GM04504 (cell line): ENCODE data around the gene ASCL1.

ENCODE experiments used
- DNase-seq: peaks from one replicate; pipeline ENCODE4 v3.0.0-alpha.2; 2012; ENCODE audit warnings: low read depth

The ASCL1 gene

GRCh38 chr12:102951841-102952240 lies 5.6 kb upstream of the ASCL1 start:
- DNase-seq = no peak

- no peak for DNase-seq
Observed at GRCh38 chr12:102953221-102953620, 4.3 kb upstream of the ASCL1 start.

- DNase-seq = no peak
Observed at GRCh38 chr12:102954134-102954533, 3.3 kb upstream of the ASCL1 start.

GRCh38 chr12:102955926-102956737 lies 1.3 kb upstream of the ASCL1 start:
- no peak for DNase-seq

GRCh38 chr12:102956738-102957327 lies 641 bp upstream of the ASCL1 start:
- no peak for DNase-seq

GRCh38 chr12:102958073-102958829 lies 777 bp downstream of the ASCL1 start:
- no peak for DNase-seq

- DNase-seq = no peak
Observed at GRCh38 chr12:102958830-102959176, 1.3 kb downstream of the ASCL1 start.

GRCh38 chr12:102959391-102959790 lies 1.9 kb downstream of the ASCL1 start:
- no peak for DNase-seq

GRCh38 chr12:102960766-102961465 lies 3.4 kb downstream of the ASCL1 start:
- DNase-seq = no peak

GRCh38 chr12:102961466-102961855 lies 4.0 kb downstream of the ASCL1 start:
- no peak for DNase-seq

- no peak for DNase-seq
Observed at GRCh38 chr12:102962532-102962931, 5.1 kb downstream of the ASCL1 start.

- no peak for DNase-seq
Observed at GRCh38 chr12:102962986-102963385, 5.5 kb downstream of the ASCL1 start.

DNA sequence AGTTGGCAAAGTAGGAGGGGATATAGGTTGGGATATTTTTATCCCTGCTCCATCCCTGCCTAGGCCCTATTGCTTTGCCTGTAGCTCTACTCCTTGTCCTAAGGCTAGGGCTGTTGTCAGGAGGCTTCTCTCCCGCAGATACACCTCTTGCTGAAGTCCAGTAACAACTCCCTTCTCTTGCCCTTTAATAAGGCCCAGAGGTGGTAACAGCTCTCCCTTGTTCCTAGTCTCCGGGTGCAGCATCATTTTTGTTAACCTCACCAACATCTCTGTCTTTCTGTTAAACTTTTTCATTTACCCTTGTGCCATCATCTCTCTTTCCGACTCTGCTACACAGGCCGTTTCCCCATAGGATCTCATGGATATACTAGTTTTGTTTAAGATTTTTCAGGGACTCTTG lies 6.3 kb downstream of the ASCL1 start:
- DNase-seq = no peak

- no peak for DNase-seq
Observed at GRCh38 chr12:102964872-102965271, 7.4 kb downstream of the ASCL1 start.

DNA sequence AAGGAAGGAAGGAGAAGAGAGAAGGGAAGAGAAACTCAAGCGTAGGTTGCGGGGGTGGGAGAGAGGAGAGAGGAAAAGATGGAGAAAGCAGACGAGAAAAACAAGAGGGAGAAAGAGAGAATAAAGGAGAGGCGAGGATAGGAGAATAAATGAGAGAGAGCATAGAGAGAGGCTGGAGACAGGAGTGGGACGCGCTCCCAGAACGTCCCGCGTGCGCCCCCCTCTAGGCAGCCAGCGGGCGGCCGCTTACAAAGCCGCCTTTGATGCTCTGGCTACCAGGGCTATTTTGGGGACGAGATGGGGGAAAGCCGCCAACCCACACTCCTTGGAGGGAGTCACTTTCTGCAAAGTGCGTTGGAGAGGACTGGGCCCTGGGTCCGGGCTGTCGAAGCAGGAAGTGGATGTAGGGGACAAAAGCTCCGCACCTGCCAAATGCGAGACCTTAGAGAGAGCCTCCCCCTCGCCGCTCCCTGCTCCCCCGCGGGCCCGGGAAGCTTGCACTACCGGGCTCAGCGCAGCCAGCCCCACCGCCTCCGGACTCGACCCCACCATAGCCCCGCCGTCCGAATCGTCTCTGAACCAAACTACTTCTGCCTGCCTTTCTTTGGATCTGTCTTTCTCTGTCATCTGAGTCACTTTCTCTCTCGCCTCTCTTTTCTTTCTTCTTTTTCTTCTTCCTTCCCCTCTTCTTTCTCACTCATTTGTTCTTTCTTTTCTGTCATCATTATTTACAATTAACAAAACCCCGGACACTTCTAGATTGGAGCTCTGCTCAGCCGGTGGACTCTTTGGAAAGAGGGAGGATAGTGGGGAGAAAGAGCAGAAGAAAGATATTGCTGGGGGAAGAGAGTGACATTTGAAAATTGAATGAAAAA lies 8.0 kb downstream of the ASCL1 start:
- DNase-seq = no peak

- no peak for DNase-seq
Observed at GRCh38 chr12:102966200-102966863, 8.9 kb downstream of the ASCL1 start.

GRCh38 chr12:102970780-102971179 lies 13.3 kb downstream of the ASCL1 start:
- DNase-seq = no peak

GRCh38 chr12:102971227-102971626 lies 13.8 kb downstream of the ASCL1 start:
- no peak for DNase-seq

DNA sequence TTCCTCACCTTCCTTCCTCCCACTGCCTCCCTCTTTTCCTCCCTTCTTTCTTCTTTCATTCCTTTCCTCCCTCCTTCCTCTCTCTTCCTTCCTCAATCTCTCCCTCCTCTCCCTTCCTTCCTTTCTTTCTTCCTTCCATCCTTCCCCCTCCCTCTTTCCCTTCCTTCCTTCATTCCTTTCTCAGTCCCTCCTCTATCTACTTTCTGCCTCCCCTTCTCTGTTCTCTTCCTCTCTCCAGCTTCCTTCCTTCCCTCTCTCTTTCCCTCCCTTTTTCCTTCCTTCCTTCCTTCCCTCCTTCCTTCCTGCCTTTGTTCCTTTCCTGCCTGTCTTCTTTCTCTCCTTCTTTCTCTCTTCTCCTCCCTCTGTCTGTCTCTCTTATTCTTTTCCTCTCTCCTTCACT lies 16.1 kb downstream of the ASCL1 start:
- DNase-seq = no peak

DNA sequence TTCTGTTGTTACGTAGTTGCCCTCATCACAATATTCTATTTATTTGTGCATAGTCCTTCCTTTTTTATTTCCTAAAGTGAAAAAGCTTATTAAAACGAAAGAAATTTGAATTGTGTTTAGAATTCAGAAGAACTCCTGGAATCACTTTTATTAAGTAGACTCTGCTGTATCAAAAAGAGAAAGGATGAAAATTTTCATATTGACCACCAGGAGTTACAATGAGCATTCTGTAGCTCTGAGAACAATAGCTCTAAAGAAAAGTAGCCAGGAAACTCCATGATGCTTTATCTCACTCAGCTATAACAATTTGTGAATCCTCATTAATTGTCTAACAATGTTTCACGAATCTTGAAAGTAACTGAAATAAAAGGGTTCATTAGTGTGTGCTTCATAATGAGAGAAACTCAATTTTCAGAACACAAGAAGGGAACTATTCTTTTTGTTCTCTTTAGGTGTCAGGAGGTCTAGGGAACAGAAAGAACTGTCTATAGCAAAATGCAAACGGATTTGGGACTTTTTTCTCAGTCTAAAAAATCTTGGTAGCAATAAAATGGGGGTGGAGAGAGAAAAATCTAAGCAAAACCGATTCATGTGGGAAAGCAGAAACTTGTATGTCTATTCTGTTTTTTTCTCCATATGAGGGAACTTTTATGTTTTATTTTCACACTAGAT lies 19.3 kb downstream of the ASCL1 start:
- no peak for DNase-seq
